ENCODE data around the gene SEMA4D.

DNA sequence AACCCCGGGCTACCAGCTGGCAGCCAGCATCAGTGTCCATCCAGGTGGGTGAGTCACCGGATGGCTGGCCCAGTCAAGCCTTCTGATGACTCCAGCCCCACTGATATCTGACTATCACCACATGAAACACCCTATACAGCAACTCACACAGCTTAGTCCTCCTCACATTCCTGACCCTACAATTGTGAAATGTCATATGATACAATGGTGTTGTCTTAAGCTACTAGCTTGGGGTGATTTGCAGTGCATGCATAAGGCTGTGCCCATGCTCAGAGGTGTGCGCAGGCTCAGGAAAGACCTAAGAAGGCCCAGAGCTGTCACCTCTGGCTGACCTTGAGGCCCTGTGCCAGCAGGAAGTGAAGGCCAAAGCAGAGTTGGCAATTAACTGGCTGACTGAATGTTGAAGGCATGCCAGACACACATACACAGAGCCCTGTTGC, 21.5 kb upstream of the SEMA4D start:
- no peak for TF ChIP-seq POLR2A (IDR thresholded peaks at IDR 0.05)
- TF ChIP-seq, protein P1, sequence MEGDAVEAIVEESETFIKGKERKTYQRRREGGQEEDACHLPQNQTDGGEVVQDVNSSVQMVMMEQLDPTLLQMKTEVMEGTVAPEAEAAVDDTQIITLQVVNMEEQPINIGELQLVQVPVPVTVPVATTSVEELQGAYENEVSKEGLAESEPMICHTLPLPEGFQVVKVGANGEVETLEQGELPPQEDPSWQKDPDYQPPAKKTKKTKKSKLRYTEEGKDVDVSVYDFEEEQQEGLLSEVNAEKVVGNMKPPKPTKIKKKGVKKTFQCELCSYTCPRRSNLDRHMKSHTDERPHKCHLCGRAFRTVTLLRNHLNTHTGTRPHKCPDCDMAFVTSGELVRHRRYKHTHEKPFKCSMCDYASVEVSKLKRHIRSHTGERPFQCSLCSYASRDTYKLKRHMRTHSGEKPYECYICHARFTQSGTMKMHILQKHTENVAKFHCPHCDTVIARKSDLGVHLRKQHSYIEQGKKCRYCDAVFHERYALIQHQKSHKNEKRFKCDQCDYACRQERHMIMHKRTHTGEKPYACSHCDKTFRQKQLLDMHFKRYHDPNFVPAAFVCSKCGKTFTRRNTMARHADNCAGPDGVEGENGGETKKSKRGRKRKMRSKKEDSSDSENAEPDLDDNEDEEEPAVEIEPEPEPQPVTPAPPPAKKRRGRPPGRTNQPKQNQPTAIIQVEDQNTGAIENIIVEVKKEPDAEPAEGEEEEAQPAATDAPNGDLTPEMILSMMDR (IDR thresholded peaks at IDR 0.05): no peak
- no peak for TF ChIP-seq POLR2AphosphoS5 (IDR thresholded peaks at IDR 0.05)

All from prostate gland (tissue), 2 donors.